Endothelial cell of umbilical vein (primary cell): ENCODE measurements around the gene SHLD2.
"Not testable (repeated sequence)": the region's sequence is repeated elsewhere in the genome, so short reads cannot be mapped to it uniquely, and the experiment has no call there.

ENCODE experiments used
- MYC ChIP-seq: IDR thresholded peaks from one replicate; pipeline ENCODE4 v1.6.1; 2011; ENCODE audit warnings: mild to moderate bottlenecking, low read depth, low read length
- POLR2A ChIP-seq: IDR thresholded peaks from 2 replicates; pipeline ENCODE4 v1.6.1; 2012; ENCODE audit warnings: low read depth, mild to moderate bottlenecking, control low read depth, low read length
- POLR2AphosphoS5 ChIP-seq: IDR thresholded peaks from 2 replicates; pipeline ENCODE4 v1.6.1; 2012; ENCODE audit warnings: low read depth, mild to moderate bottlenecking, control low read depth, low read length, moderate library complexity; ENCODE audit not compliant: insufficient read depth
- TF ChIP-seq, protein P1 (sequence below), 2 donors: IDR thresholded peaks; 1 replicate in 1 of 2; 2 replicates in 1 of 2; pipeline ENCODE4 v1.5.1; 2011; ENCODE audit warnings: low read length in 2 of 2, mild to moderate bottlenecking in 2 of 2, moderate library complexity in 2 of 2, control low read depth in 1 of 2, inconsistent platforms in 1 of 2, low read depth in 1 of 2; ENCODE audit not compliant: insufficient read depth in 1 of 2; ENCODE audit errors: extremely low read depth in 1 of 2
- TF ChIP-seq, protein P2 (sequence below): IDR thresholded peaks from 2 replicates; pipeline ENCODE4 v1.6.1; 2011; ENCODE audit not compliant: insufficient read depth, insufficient read length

DNA sequence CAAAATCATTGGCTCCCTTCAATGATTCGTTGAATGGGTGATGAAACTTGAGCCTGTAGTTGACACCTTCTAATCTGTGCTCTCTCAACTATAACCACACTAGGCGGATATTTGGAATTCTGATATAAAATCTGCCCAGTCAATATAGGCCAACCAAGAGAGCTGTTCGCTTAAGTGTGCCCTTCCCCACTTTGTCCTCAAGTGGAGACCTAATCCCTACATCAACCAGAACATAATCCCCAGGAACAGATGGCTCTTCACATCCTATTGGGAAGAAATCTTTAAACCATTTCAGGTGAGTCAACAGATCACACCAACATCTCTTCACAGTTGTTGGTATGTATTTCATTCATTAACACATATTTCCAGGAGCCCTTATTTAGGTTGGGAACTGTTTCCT lies 96.8 kb downstream of the SHLD2 start:
- TF ChIP-seq, protein P1, sequence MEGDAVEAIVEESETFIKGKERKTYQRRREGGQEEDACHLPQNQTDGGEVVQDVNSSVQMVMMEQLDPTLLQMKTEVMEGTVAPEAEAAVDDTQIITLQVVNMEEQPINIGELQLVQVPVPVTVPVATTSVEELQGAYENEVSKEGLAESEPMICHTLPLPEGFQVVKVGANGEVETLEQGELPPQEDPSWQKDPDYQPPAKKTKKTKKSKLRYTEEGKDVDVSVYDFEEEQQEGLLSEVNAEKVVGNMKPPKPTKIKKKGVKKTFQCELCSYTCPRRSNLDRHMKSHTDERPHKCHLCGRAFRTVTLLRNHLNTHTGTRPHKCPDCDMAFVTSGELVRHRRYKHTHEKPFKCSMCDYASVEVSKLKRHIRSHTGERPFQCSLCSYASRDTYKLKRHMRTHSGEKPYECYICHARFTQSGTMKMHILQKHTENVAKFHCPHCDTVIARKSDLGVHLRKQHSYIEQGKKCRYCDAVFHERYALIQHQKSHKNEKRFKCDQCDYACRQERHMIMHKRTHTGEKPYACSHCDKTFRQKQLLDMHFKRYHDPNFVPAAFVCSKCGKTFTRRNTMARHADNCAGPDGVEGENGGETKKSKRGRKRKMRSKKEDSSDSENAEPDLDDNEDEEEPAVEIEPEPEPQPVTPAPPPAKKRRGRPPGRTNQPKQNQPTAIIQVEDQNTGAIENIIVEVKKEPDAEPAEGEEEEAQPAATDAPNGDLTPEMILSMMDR (IDR thresholded peaks at IDR 0.05; ENCODE audit: extremely low read depth in 1 of 2, insufficient read depth in 1 of 2, low read depth in 1 of 2, low read length in 2 of 2) = not testable (repeated sequence)
- TF ChIP-seq POLR2A, POLR2AphosphoS5, MYC: not testable (repeated sequence)
- TF ChIP-seq, protein P2, sequence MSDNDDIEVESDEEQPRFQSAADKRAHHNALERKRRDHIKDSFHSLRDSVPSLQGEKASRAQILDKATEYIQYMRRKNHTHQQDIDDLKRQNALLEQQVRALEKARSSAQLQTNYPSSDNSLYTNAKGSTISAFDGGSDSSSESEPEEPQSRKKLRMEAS = not testable (repeated sequence)
